Thyroid gland (tissue), 4 donors: ENCODE data around the gene CEP83. TPM values are rescaled to one million over a fixed set of nuclear protein-coding genes. Genes with fewer than 3 reads are reported as not detected.

Source experiments
- DNase-seq, 2 donors: peaks; one replicate each; pipeline ENCODE4 v3.0.0-alpha.2; 2019
- H3K27ac ChIP-seq, 3 donors: fragments of 200-600 bp; sonication (generic); 1 replicate in 2 of 3; 2 replicates in 1 of 3; pipeline ENCODE4 v1.5.1; 2016 to 2019; ENCODE audit warnings: mild to moderate bottlenecking in 1 of 3, moderate library complexity in 1 of 3
- H3K27me3 ChIP-seq: fragments of 200-600 bp; sonication (generic); one replicate; pipeline ENCODE4 v1.5.1; 2019
- H3K36me3 ChIP-seq, 2 donors: fragments of 200-600 bp; sonication (generic); one replicate each; pipeline ENCODE4 v1.5.1; 2016 to 2019
- H3K4me1 ChIP-seq, 2 donors: fragments of 200-600 bp; sonication (generic); one replicate each; pipeline ENCODE4 v1.5.1; 2017 to 2019
- H3K4me3 ChIP-seq, 3 donors: fragments of 200-600 bp; sonication (generic); replicated peaks in 1 of 3; 1 replicate in 2 of 3; 2 replicates in 1 of 3; pipeline ENCODE4 v1.5.1; 2016; ENCODE audit warnings: mild to moderate bottlenecking in 1 of 3
- H3K9me3 ChIP-seq: fragments of 200-600 bp; sonication (generic); one replicate; pipeline ENCODE4 v1.5.1; 2017
- POLR2A ChIP-seq, 2 donors: fragments of 450-650 bp; IDR thresholded peaks; one replicate each; pipeline ENCODE4 v1.6.1; 2017; ENCODE audit warnings: antibody characterized with exemption in 2 of 2, mild to moderate bottlenecking in 2 of 2, moderate library complexity in 1 of 2
- WGBS, 2 donors: methylation state at CpG; one replicate each; pipeline ENCODE4 v1.1.5; 2017; 5-methylcytosine and 5-hydroxymethylcytosine counted together
- intact Hi-C: fragments of 100-400 bp; cut with DNase I; formaldehyde crosslinking; loops from one replicate; pipeline ENCODE4 v1.15.1; 2023
- total RNA-seq, 4 donors: library from RNA; depleted of rRNA; stranded (reverse); fragments of >200 nt; gene quantifications; one replicate each; pipeline ENCODE4 v1.2.3, GENCODE V29; 2016
- TF ChIP-seq, protein P1 (sequence below), 6 experiments: fragments of 200-600 bp in 3 of 6; fragments of 450-650 bp in 3 of 6; sonication (generic) in 3 of 6; IDR thresholded peaks; one replicate each; pipeline ENCODE4 v1.5.1; 2016 to 2019; ENCODE audit warnings: antibody characterized with exemption in 6 of 6, mild to moderate bottlenecking in 2 of 6, inconsistent platforms in 1 of 6, moderate library complexity in 1 of 6

The CEP83 gene
- total RNA-seq, 4 donors from 2014 or later: 24.1 to 41.9 (median 29.4) TPM

DNA sequence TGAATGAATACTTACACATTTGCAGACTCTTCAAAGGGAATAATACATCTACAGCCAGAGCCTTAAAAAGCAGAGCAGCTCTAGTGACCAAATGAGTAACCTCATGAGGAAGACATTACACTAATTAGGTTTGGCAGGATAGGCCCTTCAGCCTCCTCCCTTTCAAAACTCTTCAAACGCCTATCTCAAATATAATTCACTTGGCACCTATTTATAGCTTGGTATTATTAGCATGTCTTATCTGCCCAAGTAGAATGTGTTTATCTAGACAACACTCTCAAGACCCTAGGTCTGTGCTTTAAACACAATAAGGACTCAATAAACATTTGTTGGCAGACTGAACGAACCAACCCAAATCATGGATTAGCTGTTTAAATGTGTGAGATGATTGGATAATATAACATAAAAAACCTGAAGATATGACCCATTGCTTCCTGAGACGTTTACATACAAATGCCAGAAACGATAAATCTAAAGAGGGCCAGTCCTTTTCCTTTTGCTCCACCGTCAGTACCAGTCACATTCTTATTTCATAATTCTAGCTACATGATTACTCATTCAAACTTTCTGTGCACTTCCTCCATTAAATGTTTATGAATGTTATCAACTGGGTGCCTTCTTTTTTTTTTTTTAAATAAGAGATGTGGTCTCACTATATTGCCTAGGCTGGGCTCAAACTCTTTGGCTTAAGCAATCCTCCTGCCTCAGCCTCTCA is 123.3 kb downstream of the CEP83 start:
- Histone ChIP-seq H3K4me1 (no peaks in the 10 kb centered on the region), H3K27me3 (no peaks in the 10 kb centered on the region), H3K9me3 (no peaks in the 10 kb centered on the region), H3K36me3 (no peaks in the 10 kb centered on the region), H3K4me3 (no peak overlapping the region), H3K27ac (no peak overlapping the region)
- intact Hi-C loops: no loop called here
- TF ChIP-seq, protein P1, sequence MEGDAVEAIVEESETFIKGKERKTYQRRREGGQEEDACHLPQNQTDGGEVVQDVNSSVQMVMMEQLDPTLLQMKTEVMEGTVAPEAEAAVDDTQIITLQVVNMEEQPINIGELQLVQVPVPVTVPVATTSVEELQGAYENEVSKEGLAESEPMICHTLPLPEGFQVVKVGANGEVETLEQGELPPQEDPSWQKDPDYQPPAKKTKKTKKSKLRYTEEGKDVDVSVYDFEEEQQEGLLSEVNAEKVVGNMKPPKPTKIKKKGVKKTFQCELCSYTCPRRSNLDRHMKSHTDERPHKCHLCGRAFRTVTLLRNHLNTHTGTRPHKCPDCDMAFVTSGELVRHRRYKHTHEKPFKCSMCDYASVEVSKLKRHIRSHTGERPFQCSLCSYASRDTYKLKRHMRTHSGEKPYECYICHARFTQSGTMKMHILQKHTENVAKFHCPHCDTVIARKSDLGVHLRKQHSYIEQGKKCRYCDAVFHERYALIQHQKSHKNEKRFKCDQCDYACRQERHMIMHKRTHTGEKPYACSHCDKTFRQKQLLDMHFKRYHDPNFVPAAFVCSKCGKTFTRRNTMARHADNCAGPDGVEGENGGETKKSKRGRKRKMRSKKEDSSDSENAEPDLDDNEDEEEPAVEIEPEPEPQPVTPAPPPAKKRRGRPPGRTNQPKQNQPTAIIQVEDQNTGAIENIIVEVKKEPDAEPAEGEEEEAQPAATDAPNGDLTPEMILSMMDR (IDR thresholded peaks at IDR 0.05): no peak
- no peak for TF ChIP-seq POLR2A (IDR thresholded peaks at IDR 0.05)
- WGBS, 2 donors: 85 to 90% methylated on average over 5 of the region's 5 CpGs
- no peak for DNase-seq

DNA sequence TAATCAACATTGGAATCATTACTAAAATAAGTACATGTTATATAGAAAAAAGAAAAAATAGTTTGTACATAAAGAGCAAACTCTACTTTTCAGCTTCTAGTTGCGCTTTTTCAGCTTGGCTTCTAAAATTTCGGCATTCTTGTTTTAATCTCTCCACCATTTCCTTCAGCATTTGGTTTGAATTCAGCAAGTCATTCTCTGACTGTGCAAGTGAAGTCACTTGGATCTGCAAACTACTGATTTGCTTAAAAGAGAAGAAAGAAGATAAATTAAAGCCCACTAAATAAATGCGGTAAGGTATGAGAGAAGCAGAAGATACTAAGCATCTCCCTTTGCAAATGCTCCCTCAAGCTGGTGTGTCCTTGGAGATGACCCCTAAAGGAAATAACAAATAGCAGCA is 126.3 kb downstream of the CEP83 start:
- Histone ChIP-seq H3K36me3 (no peaks in the 10 kb centered on the region), H3K4me1 (no peaks in the 10 kb centered on the region), H3K9me3 (no peaks in the 10 kb centered on the region), H3K27ac (no peak overlapping the region), H3K27me3 (no peaks in the 10 kb centered on the region), H3K4me3 (no peak overlapping the region)
- intact Hi-C loops: no loop called here
- TF ChIP-seq POLR2A (IDR thresholded peaks at IDR 0.05): no peak
- TF ChIP-seq, protein P1 (IDR thresholded peaks at IDR 0.05): no peak
- DNase-seq: no peak
- 93 to 95% methylated on average over 3 of the region's 3 CpGs for WGBS, 2 donors

DNA sequence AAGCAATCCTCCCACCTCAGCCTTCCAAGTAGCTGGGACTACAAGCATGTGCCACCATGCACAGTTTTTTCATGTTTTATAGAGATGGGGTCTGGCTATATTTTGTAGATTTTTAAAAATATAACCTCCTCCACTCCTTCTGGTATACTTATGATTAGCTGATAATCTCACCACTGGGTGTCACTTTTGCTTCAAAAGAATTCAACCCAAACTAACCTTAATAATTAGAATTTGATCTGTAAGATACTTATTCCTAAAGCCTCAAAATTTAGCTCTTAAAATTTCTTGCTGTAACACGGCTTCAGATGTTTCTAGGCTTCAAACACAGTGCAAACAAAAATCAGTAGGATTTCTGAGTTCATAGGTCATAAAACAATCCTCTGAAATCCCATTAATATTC is 130.3 kb downstream of the CEP83 start:
- no peaks in the 10 kb centered on the region for H3K27me3 ChIP-seq
- intact Hi-C loops: no loop called here
- WGBS, 2 donors: 89 to 92% methylated on average over 1 of the region's 1 CpG
- no peaks in the 10 kb centered on the region for H3K9me3 ChIP-seq
- no peak for DNase-seq
- no peak for TF ChIP-seq POLR2A (IDR thresholded peaks at IDR 0.05)
- TF ChIP-seq, protein P1 (IDR thresholded peaks at IDR 0.05): peak in 1 of 6 experiments; percentile 7
- H3K36me3 ChIP-seq: no peaks in the 10 kb centered on the region
- no peak overlapping the region for H3K4me3 ChIP-seq
- H3K4me1 ChIP-seq: no peaks in the 10 kb centered on the region
- no peak overlapping the region for H3K27ac ChIP-seq

DNA sequence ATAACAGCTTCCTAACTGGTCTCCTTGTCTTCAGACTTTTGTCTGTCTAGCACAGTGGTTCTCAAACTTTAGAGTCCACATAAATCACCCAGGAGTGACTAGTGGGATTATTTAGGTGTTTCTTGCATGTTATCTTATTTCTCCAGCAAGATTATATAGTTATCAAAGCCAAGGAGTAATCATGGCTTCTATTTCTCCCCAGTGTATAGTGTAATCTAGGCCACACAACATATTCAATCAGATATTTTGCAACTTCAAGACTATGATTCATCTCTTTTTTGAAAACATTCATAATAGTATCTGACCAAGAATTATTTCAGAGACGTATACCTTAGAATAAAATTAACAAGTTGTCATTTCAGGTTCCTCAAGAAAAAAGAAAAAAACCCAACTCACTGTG is 131.9 kb downstream of the CEP83 start:
- H3K36me3 ChIP-seq: no peaks in the 10 kb centered on the region
- no peaks in the 10 kb centered on the region for H3K27me3 ChIP-seq
- TF ChIP-seq, protein P1 (IDR thresholded peaks at IDR 0.05): no peak
- TF ChIP-seq POLR2A (IDR thresholded peaks at IDR 0.05): no peak
- H3K9me3 ChIP-seq: no peaks in the 10 kb centered on the region
- no peak overlapping the region for H3K27ac ChIP-seq
- WGBS, 2 donors: 89 to 93% methylated on average over 1 of the region's 1 CpG
- intact Hi-C loops: no loop called here
- no peak for DNase-seq
- H3K4me3 ChIP-seq: no peak overlapping the region
- H3K4me1 ChIP-seq: no peaks in the 10 kb centered on the region

DNA sequence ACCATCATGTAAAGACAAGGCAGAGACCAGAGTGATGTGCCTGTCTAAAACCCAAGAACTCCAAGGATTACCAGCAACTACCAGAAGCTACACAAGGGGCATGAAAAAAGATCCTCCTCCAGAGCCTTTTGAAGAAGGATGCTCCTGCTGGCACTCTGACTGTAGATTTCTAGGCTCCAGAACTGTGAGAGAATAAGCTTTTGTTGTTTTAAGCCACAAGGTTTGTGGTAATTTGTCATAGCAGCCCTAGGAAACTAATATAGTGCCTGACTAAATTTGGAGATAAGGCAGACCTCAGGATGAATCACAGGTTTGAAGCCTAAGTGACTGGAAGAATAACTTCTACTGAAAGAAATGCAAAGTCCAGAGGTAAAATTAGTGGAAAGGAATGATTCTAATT is 132.9 kb downstream of the CEP83 start:
- DNase-seq: no peak
- intact Hi-C loops: no loop called here
- no peak for TF ChIP-seq POLR2A (IDR thresholded peaks at IDR 0.05)
- TF ChIP-seq, protein P1 (IDR thresholded peaks at IDR 0.05): no peak
- H3K4me1 ChIP-seq: no peaks in the 10 kb centered on the region
- H3K4me3 ChIP-seq: no peak overlapping the region
- H3K36me3 ChIP-seq: no peaks in the 10 kb centered on the region
- H3K27ac ChIP-seq: no peak overlapping the region
- no peaks in the 10 kb centered on the region for H3K27me3 ChIP-seq
- H3K9me3 ChIP-seq: no peaks in the 10 kb centered on the region
